Kasumi-1 (cell line): ENCODE measurements around the gene LAMTOR2.
"Not testable (repeated sequence)": the region's sequence is repeated elsewhere in the genome, so short reads cannot be mapped to it uniquely, and the experiment has no call there.

ENCODE experiments used
- DNase-seq, 2 experiments: peaks; one replicate each; lab custom pipeline; 2025; lab: John Stamatoyannopoulos, UW

LAMTOR2 gene

GRCh38 chr1:156054500-156055280 lies at the start of gene LAMTOR2:
Gene LAMTOR2, plus strand, starts transcription at chr1:156054782. Its CDS starts 108 bp downstream, at chr1:156054890.
- DNase-seq, result peak; percentile 98 to 99

DNA sequence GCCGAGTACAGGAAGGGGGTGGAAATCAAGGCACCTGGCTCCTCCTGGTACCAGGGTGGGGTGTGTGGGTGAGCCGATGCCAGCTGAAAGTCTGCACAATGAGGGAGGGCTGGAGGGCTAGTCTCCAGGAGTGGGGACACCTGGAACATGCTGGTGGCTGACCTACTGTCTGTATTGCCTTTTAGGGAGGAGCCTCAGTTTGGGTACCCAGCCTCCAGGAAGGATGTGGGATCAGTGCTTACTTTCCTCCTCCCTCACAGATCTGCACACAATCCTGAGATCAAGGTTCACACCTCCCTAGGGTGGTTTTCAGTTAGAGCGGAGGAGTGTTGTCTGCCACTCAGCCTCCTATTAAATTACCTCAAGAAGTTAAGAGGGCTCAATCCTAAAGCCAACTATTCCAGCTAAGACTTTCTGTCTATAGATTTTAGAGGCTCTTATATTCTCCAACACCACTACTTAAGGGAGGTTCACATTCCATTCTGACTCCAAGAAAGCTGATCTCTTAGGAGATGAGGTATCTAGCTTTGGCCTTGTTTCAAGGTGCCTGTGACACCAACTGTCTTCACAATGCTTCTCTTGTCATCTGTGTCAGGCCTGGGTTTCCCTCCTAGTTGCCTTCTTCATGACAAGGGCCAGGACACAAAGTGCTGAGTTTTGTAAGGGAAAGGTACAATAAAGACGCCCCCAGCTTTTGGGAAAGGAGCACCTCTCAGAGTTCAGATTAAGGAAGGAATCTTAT lies 49.6 kb upstream of the LAMTOR2 start:
- DNase-seq, result peak in 1 of 2 experiments; percentile 23

GRCh38 chr1:156006666-156007376 lies 47.8 kb upstream of the LAMTOR2 start:
- no peak for DNase-seq

- DNase-seq, result no peak
These were observed 45.2 kb upstream of the LAMTOR2 start for GRCh38 chr1:156009404-156009803.

DNA sequence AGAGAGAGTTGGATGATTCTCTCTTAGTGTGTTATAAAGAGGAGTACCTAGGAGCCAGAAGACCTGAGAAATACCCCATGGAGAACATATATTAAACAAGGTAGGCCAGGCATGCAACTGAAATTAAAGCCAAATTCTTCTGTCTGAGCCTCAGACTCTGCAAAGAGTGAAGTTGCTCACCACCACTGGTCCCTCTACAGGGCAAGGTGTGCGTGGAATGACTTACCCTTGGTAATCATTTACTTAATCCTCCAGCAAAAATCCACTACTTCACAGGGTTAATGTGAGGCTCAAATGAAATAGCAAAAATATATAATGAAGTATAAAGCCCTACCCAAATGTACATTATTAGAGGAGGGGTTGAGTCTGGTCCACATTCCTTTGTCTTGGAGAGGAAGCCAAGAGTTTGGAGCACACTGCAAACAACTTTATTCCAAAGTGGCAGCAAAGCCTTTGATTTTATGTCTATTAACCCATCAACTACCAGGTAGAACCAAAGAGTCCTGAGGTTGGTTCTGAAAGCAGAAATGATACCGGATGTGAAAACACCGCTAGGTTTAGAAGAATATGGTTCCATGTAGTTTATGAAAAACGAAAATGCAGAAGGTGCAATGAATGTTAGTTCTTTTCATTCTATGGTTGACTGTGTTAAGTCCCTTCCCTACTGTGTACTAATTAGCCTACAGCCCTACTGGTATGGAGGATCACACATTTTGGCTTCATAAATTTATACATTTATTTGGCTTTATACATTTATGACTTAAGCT lies 42.3 kb upstream of the LAMTOR2 start:
- no peak for DNase-seq

- no peak for DNase-seq
These were observed 39.8 kb upstream of the LAMTOR2 start for GRCh38 chr1:156014829-156015228.

DNA sequence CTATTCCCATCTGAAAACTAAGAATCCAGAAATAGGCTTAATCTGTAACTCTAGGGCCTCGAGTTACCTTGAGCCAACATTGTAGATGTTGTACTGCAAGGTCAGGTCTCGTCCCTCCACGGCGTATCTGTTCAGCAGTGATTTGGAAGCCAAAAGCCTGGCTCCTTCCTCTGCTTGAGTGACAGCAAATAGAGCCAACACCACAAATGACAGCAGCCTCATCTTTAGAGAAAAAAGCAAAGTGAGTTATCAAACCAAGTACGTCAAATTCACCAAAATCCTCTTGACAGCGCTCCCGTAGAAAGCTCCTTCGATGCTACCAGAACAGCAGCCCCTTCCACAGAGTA lies 34.7 kb upstream of the LAMTOR2 start:
- DNase-seq, result no peak

- DNase-seq, result peak; percentile 91 to 95
These were observed 34.1 kb upstream of the LAMTOR2 start, which contains the start of gene SSR2 for GRCh38 chr1:156020293-156021092. Gene SSR2, minus strand, starts transcription at chr1:156020951. Its CDS starts 784 bp downstream, at chr1:156020167.

- no peak for DNase-seq
These were observed 33.5 kb upstream of the LAMTOR2 start for GRCh38 chr1:156021093-156021428.

GRCh38 chr1:156021954-156022353 lies 32.6 kb upstream of the LAMTOR2 start:
- DNase-seq, result no peak

DNA sequence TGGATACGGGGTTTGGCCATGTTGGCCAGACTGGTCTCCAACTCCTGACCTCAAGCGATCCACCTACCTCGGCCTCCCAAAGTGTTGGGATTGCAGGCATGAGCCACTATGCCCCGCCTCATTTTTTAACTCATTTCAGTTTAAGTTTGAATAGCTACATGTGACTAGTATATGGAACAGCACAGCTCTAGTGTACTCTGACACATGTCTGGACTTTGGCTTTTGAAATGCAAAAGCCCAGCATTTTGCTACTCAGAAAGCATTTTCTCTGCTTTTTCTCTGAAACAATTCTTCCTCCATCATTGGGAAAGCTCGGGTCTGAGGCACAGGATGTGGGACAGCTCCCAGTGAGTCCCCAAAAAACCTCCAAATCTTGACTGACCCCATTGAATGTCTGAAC lies 29.8 kb upstream of the LAMTOR2 start:
- no peak for DNase-seq

DNA sequence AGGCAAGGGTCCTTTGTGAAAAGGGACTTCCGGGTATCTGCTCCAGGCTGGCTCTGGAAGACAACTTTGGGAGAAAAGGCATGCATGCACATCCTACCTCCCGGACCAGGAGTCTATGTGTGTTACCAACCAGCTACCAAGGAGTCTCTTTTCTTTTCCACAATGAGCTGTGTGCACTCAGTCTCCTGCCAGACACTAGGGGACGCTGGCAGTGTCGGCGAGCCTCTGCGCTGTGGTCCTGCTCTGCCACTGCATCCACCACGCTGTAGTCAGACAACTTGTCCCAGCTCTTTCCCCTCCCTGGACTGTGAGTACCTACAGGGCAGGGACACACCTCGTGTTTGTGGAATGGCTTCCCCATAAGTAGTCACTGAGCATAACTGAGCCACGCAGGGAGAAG lies 28.7 kb upstream of the LAMTOR2 start:
- DNase-seq, result peak; percentile 83 to 86

DNA sequence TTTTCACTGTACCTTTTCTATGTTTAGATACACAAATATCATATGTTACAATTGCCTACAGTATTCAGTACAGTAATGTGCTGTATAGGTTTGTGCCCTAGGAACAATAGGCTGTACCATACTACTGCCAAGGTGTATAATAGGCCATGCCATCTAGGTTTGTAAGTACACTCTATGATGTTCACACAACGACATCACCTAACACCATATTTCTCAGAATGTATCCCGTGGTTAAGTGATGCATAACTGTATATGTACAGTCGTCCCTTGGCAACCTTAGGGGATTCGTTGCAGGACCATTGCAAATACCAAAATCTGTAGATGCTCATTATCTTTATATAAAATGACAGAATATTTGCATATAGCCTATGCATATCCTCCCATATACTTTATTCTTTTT lies 28.0 kb upstream of the LAMTOR2 start:
- DNase-seq, result no peak

- DNase-seq, result no peak
These were observed 21.6 kb upstream of the LAMTOR2 start for GRCh38 chr1:156033011-156033410.

DNA sequence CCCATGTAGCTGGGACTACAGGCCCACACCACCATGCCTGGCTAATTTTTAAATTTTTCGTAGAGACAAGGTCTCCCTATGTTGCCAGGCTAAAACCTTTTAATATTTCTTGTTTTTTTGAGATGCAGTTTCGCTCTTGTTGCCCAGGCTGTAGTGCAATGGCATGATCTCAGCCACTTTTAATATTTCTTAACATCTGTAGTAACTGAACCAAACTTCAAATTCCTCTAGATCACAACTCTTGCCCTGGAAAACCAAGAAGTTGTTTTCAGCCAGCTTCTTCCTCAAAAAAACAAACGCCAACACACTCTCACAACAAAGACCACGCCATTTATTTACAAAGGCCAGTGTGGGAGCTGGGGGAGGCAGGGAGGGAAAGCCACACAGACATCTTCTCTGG lies 19.6 kb upstream of the LAMTOR2 start:
- DNase-seq, result not testable (repeated sequence)

GRCh38 chr1:156042828-156043227 lies 11.8 kb upstream of the LAMTOR2 start:
- no peak for DNase-seq

DNA sequence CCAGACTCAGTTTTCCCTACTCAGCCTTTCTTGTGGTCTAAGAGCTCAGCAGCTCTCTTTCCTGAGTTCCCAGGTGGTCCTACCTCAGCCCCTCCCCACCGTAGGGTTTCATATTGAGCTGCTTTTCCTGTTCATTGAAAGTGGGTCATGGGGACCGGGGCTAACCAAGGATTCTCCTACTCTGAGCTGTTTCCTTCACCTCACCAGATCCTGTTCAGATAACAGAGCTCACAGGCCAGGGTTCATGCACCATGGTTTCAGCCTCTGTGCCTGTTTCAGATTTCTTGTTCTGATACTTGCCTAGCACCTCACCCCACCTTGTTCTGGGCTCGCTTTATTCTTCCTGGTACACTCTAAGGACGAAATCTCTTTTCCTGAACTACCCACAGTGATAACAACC lies 9.5 kb upstream of the LAMTOR2 start:
- DNase-seq, result no peak

GRCh38 chr1:156048663-156049258 lies 5.8 kb upstream of the LAMTOR2 start:
- DNase-seq, result no peak

- no peak for DNase-seq
These were observed 4.2 kb upstream of the LAMTOR2 start for GRCh38 chr1:156050376-156050775.

GRCh38 chr1:156051011-156051725 lies 3.4 kb upstream of the LAMTOR2 start:
- DNase-seq, result no peak
